GM13976 (cell line): ENCODE data around the gene PRKAR2B.

Source experiments
- DNase-seq: peaks from one replicate; pipeline ENCODE4 v3.0.0; 2012; ENCODE audit warnings: low spot score
- CTCF ChIP-seq: IDR thresholded peaks from 2 replicates; pipeline ENCODE4 v1.5.1; 2012; ENCODE audit warnings: borderline replicate concordance, mild to moderate bottlenecking; ENCODE audit not compliant: insufficient read depth; ENCODE audit errors: extremely low read depth, missing control alignments, control extremely low read depth
- in situ Hi-C: fragments of 300-500 bp; cut with MboI; formaldehyde crosslinking; loops from one replicate; pipeline ENCODE4 v1.12.0; 2022; ENCODE audit warnings: low sequenced_read_pairs, mixed read lengths, inconsistent platforms; ENCODE audit not compliant: unreplicated experiment

PRKAR2B gene

DNA sequence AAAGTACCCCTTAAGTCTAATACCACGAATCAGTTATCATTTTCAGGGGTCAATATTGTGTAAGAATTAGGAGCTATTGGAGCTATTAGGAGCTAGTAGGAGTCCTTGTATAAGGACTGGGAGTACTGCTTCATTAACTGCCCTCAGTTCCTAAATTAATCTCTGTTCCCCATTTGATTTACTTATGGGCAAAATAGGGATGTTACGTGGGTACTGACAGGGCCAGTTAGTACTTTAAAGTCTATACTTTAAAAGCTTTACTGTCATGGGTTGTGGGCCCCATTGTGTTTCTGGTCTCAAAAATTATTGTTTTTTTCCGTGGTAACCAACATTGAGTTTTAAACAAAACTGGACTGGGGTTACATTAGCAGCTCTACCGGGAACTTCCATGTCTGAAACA, 60.3 kb downstream of the PRKAR2B start:
- no peak for DNase-seq
- in situ Hi-C loops = no loop called here
- TF ChIP-seq CTCF = no peak

DNA sequence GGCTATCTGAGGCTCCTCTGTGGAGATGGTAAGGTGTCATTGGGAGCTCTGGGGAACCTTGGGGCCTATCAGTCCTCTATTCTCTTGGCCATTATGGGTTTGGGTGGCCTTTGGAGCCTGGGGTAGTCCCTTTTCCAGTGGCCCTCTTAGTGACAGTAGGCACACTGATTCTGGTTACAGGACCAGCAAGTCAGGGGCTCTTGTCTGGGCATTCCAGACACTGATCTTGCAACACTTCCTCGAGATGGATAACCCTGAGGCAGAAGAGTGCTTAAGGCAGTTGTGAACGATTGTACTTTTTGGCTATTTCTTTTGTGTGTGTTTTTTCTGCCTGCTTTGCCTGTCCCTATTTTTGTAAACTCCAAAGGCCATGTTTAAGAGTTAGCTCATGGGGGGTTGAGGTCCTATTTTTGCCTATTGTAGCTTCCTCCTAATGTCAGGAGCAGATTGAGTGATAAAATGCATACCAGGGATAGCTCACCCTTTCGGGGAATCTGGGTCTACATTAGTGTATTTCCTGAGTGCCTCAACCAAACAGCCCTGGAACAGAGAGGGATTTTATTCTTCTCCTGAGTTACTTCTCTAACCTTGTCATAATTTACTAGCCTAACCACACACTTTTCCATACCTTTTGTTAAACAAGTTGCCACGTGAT, 61.2 kb downstream of the PRKAR2B start:
- no peak for TF ChIP-seq CTCF
- in situ Hi-C loops = no loop called here
- no peak for DNase-seq

GRCh38 chr7:107108793-107109371, 64.4 kb downstream of the PRKAR2B start:
- in situ Hi-C loops = no loop called here
- no peak for DNase-seq

GRCh38 chr7:107109955-107110354, 65.5 kb downstream of the PRKAR2B start:
- in situ Hi-C loops = no loop called here
- no peak for DNase-seq
- no peak for TF ChIP-seq CTCF

More at GRCh38 chr7:107108793-107109371, 64.4 kb downstream of the PRKAR2B start:
- TF ChIP-seq CTCF = no peak

- no peak for TF ChIP-seq CTCF
- no peak for DNase-seq
- in situ Hi-C loops = no loop called here
Observed at GRCh38 chr7:107111196-107111595, 66.7 kb downstream of the PRKAR2B start.

- in situ Hi-C loops = no loop called here
- TF ChIP-seq CTCF = no peak
- DNase-seq = no peak
Observed at GRCh38 chr7:107113866-107114265, 69.4 kb downstream of the PRKAR2B start.

DNA sequence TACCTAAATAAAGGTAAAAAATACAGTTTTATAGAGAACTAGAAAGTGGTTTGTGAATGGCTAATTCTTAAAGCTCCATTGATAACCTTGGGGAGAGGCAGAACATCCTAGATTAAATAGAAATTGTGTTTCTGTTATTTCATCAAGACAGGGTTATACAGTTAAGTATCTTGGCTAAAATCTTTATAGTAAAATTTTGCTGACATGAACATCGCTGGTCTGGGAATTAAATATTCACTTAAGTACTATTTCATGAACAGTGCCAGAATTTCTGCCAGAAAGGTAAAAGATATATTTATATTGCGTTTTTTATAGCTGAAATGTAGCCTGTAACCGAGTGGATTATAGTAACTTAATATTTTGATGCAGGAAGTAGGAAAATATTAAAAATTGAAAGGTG, 70.6 kb downstream of the PRKAR2B start:
- DNase-seq = no peak
- in situ Hi-C loops = no loop called here
- TF ChIP-seq CTCF = no peak
